SH-SY5Y (cell line): Measurements from ENCODE around the gene KLRF2.

Experiments used
- GATA2 ChIP-seq: IDR thresholded peaks from 2 replicates; pipeline ENCODE4 v1.6.1; 2011; ENCODE audit warnings: mild to moderate bottlenecking, low read depth, low read length
- GATA3 ChIP-seq: IDR thresholded peaks from 2 replicates; pipeline ENCODE4 v1.6.1; 2011; ENCODE audit warnings: low read depth, mild to moderate bottlenecking, low read length, moderate library complexity

GRCh38 chr12:9869307-9870161 is 11.8 kb upstream of the KLRF2 start, which contains the start of gene CLEC2B:
- TF ChIP-seq GATA3, result no peak
- no peak for TF ChIP-seq GATA2
